Karpas-422 (cell line): ENCODE measurements around the gene PVRIG. TPM values are rescaled to one million over a fixed set of nuclear protein-coding genes. Genes with fewer than 3 reads are reported as not detected.
"Not testable (repeated sequence)": the region's sequence is repeated elsewhere in the genome, so short reads cannot be mapped to it uniquely, and the experiment has no call there.

Experiments used
- DNase-seq: peaks from one replicate; pipeline ENCODE4 v3.0.0-alpha.2; 2015
- H2AFZ ChIP-seq: fragments of 200-600 bp; sonication (generic); 2 replicates; pipeline ENCODE4 v1.6.1; 2014; ENCODE audit warnings: antibody characterized with exemption, low read length, mixed read lengths
- H3K27ac ChIP-seq: fragments of 200-600 bp; sonication (generic); 2 replicates; pipeline ENCODE4 v1.5.1; 2014; ENCODE audit warnings: mild to moderate bottlenecking, low read length, moderate library complexity
- H3K27me3 ChIP-seq: fragments of 200-600 bp; sonication (generic); 2 replicates; pipeline ENCODE4 v1.6.1; 2014; ENCODE audit warnings: low read length, mixed read lengths
- H3K36me3 ChIP-seq: fragments of 200-600 bp; sonication (generic); 2 replicates; pipeline ENCODE4 v1.6.1; 2014; ENCODE audit warnings: low read length, mixed read lengths; ENCODE audit not compliant: insufficient read depth
- H3K4me1 ChIP-seq: fragments of 200-600 bp; sonication (generic); 2 replicates; pipeline ENCODE4 v1.6.1; 2014; ENCODE audit warnings: mild to moderate bottlenecking, low read length, mixed read lengths
- H3K4me2 ChIP-seq: fragments of 200-600 bp; sonication (generic); 2 replicates; pipeline ENCODE4 v1.6.1; 2014; ENCODE audit warnings: low read length, low read depth, mild to moderate bottlenecking; ENCODE audit not compliant: poor library complexity, severe bottlenecking
- H3K4me3 ChIP-seq: fragments of 200-600 bp; sonication (generic); 2 replicates; pipeline ENCODE4 v1.5.1; 2014; ENCODE audit warnings: mild to moderate bottlenecking, antibody characterized with exemption, low read length, mixed read lengths
- H3K79me2 ChIP-seq: fragments of 200-600 bp; sonication (generic); 2 replicates; pipeline ENCODE4 v1.6.1; 2014; ENCODE audit warnings: mild to moderate bottlenecking, low read length, mixed read lengths
- H3K9ac ChIP-seq: fragments of 200-600 bp; sonication (generic); 2 replicates; pipeline ENCODE4 v1.6.0; 2014; ENCODE audit warnings: low read length
- H3K9me2 ChIP-seq: fragments of 200-600 bp; sonication (generic), shearing (Covaris generic); replicated peaks from 2 replicates; pipeline ENCODE4 v1.6.0; 2014; ENCODE audit warnings: mild to moderate bottlenecking, low read length, moderate library complexity; ENCODE audit not compliant: insufficient read depth
- H3K9me3 ChIP-seq: fragments of 300-700, 200-600 bp; sonication (generic); 2 replicates; pipeline ENCODE4 v1.6.1; 2014; ENCODE audit warnings: low read length, mixed read lengths
- H4K20me1 ChIP-seq: fragments of 200-600 bp; sonication (generic); 2 replicates; pipeline ENCODE4 v1.6.1; 2014; ENCODE audit warnings: mild to moderate bottlenecking, antibody characterized with exemption, low read length, low read depth; ENCODE audit not compliant: insufficient read depth
- total RNA-seq: library from RNA; depleted of rRNA; stranded (reverse); fragments of >200 nt; shearing (Covaris generic); gene quantifications from 2 replicates; pipeline ENCODE4 v1.2.3, GENCODE V29; 2014; ENCODE audit warnings: low replicate concordance; rRNA removed

Gene PVRIG
- total RNA-seq, 1 experiment from 2014 or later = 1.6 TPM

- H4K20me1 ChIP-seq = no peaks in the 10 kb centered on the region
These were observed 47.9 kb downstream of the PVRIG start for GRCh38 chr7:100267648-100268047.

GRCh38 chr7:100268882-100269281 is 49.1 kb downstream of the PVRIG start:
- H3K27me3 ChIP-seq, H3K36me3 ChIP-seq, H3K4me2 ChIP-seq, H3K9me2 ChIP-seq, H3K27ac ChIP-seq, H3K4me1 ChIP-seq, H4K20me1 ChIP-seq, H3K9ac ChIP-seq, DNase-seq, H2AFZ ChIP-seq, H3K4me3 ChIP-seq, H3K79me2 ChIP-seq, H3K9me3 ChIP-seq: not testable (repeated sequence)

More at GRCh38 chr7:100267648-100268047, 47.9 kb downstream of the PVRIG start:
- Histone ChIP-seq H2AFZ (no peak overlapping the region), H3K79me2 (no peaks in the 10 kb centered on the region), H3K4me3 (no peak overlapping the region), H3K4me1 (peaks cover 4% of the 10 kb centered on the region; the same call in 1 of the 2 replicates), H3K36me3 (no peaks in the 10 kb centered on the region), H3K27ac (no peak overlapping the region), H3K4me2 (no peak overlapping the region), H3K27me3 (no peaks in the 10 kb centered on the region), H3K9ac (no peak overlapping the region), H3K9me3 (no peaks in the 10 kb centered on the region), H3K9me2 (no peaks in the 10 kb centered on the region)
- DNase-seq = no peak

- DNase-seq, H3K9ac ChIP-seq, H3K4me1 ChIP-seq, H3K27me3 ChIP-seq, H3K4me3 ChIP-seq, H3K27ac ChIP-seq, H3K9me3 ChIP-seq, H3K79me2 ChIP-seq, H3K9me2 ChIP-seq, H2AFZ ChIP-seq, H3K4me2 ChIP-seq, H4K20me1 ChIP-seq, H3K36me3 ChIP-seq: not testable (repeated sequence)
These were observed 49.7 kb downstream of the PVRIG start for GRCh38 chr7:100269306-100270045.

- not testable (repeated sequence) for H3K9me2 ChIP-seq, H3K36me3 ChIP-seq, H3K27me3 ChIP-seq, H3K9me3 ChIP-seq, DNase-seq, H3K27ac ChIP-seq, H3K79me2 ChIP-seq, H4K20me1 ChIP-seq, H2AFZ ChIP-seq, H3K4me3 ChIP-seq, H3K4me1 ChIP-seq, H3K4me2 ChIP-seq, H3K9ac ChIP-seq
These were observed 50.5 kb downstream of the PVRIG start for GRCh38 chr7:100270046-100270918.

Other genes with a start within 250 kb of the PVRIG start
- gene AZGP1, start 243.9 kb upstream of the PVRIG start, total RNA-seq = 1.0 and 2.0 TPM in 2 replicates
- gene ZKSCAN1, start 204.4 kb upstream of the PVRIG start, total RNA-seq = 21.3 and 22.1 TPM in 2 replicates
- gene ZSCAN21, start 170.2 kb upstream of the PVRIG start, total RNA-seq = 6.1 and 16.6 TPM in 2 replicates
- 17.6 and 20.8 TPM in 2 replicates for gene ZNF3, start 138.2 kb upstream of the PVRIG start, total RNA-seq
- gene COPS6, start 131.0 kb upstream of the PVRIG start, total RNA-seq = 52.7 and 61.1 TPM in 2 replicates
- gene MCM7, start 118.6 kb upstream of the PVRIG start, total RNA-seq = 109 and 175 TPM in 2 replicates
- 3.6 and 14.5 TPM in 2 replicates for gene AP4M1, start 118.3 kb upstream of the PVRIG start, total RNA-seq
- gene TAF6, start 100.6 kb upstream of the PVRIG start, total RNA-seq = 30.6 and 34.3 TPM in 2 replicates
- 13.0 and 16.6 TPM in 2 replicates for gene CNPY4, start 100.3 kb upstream of the PVRIG start, total RNA-seq
- gene MBLAC1, start 93.0 kb upstream of the PVRIG start, total RNA-seq = 1.4 TPM in 1 of 2 replicates, not detected in the other
- 171 and 292 TPM in 2 replicates for gene LAMTOR4, start 71.0 kb upstream of the PVRIG start, total RNA-seq
- gene TRAPPC14, start 61.2 kb upstream of the PVRIG start, total RNA-seq = 15.8 and 23.3 TPM in 2 replicates
- 0.11 TPM in 1 of 2 replicates, not detected in the other for gene GAL3ST4, start 51.3 kb upstream of the PVRIG start, total RNA-seq
- 1.9 and 5.3 TPM in 2 replicates for gene GPC2, start 42.6 kb upstream of the PVRIG start, total RNA-seq
- gene STAG3, start 42.0 kb upstream of the PVRIG start, total RNA-seq = 8.1 and 22.1 TPM in 2 replicates
- not detected in 2 replicates for gene SPDYE3, start 87.8 kb downstream of the PVRIG start, total RNA-seq
- gene PILRB, start 138.2 kb downstream of the PVRIG start, total RNA-seq = 58.9 and 98.2 TPM in 2 replicates
- 2.3 and 2.4 TPM in 2 replicates for gene PILRA, start 153.5 kb downstream of the PVRIG start, total RNA-seq
- gene ZCWPW1, start 208.8 kb downstream of the PVRIG start, total RNA-seq = 3.0 and 8.8 TPM in 2 replicates
- gene MEPCE, start 209.9 kb downstream of the PVRIG start, total RNA-seq = 28.4 and 40.4 TPM in 2 replicates
- 25.9 and 106 TPM in 2 replicates for gene PPP1R35, start 216.5 kb downstream of the PVRIG start, total RNA-seq
- 1.5 and 2.8 TPM in 2 replicates for gene SPACDR, start 244.3 kb downstream of the PVRIG start, total RNA-seq